GM21737 (cell line): ENCODE measurements around the gene CERS6.
"Not testable (repeated sequence)": the region's sequence is repeated elsewhere in the genome, so short reads cannot be mapped to it uniquely, and the experiment has no call there.

Source experiments
- ATAC-seq: cut with Tn5 transposase; IDR thresholded peaks from one replicate; pipeline ENCODE4 v1.9.1; 2021; ENCODE audit warnings: mild to moderate bottlenecking, moderate library complexity; ENCODE audit not compliant: unreplicated experiment

The CERS6 gene

GRCh38 chr2:168753765-168754329 lies 297.8 kb downstream of the CERS6 start:
- no peak for ATAC-seq

DNA sequence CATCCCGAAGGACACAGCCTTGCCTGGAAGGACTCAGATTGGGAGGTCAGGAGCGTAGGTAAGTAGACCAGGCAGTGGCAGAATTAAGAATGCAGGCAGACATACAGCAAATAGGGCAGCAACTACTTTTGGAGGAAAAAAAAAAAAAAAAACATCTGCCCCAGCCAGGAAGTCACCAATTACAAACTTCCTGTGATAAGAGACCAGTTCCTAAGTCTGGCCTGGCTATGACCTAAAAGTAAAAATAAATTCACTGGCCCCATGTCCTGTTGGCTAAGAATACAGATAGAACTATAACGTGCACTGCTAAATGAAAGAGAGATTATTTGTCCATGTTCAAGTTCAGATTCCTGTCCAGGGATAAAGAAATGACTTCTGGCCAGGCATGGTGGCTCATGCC lies 301.2 kb downstream of the CERS6 start:
- no peak for ATAC-seq

DNA sequence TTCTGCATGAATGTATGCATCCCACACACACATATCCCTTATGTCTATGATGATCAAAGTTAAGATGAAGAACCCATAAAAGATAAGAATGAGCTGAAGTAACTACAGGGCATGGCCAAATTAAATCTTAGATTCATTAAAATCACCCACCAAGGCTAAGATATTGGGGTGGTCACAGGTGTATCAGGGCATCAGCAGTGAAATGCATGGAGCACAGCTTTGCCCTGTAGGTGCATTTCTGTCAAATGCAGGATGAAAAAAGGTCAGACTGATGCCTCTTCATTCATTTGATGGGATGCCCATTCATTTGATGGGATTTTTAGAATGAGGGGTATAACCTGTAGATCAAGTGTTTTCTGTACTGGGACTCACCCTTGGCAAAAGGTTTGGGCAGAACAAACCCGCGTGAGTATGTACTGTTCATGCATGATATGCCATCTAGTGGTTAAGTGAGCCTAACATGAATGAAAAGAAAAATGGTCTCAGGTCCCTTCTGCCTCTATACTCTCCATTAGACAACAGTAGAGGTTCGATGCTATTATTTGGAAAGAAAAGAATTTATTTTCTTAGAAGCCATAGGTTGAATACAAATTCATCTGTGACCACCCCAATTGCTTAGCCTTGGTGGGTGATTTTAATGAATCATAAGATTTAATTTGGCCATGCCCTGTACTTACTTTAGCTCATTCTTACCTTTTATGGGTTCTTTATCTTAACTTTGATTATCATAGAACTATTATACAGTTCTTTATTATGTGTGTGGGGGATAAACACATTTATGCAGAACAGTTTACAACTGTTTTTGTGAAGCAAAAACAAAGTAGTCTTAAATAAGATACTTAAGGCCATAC lies 303.1 kb downstream of the CERS6 start:
- ATAC-seq: peak; percentile 55

GRCh38 chr2:168765401-168765800 lies 309.3 kb downstream of the CERS6 start:
- ATAC-seq: no peak

- ATAC-seq: no peak
Measured at GRCh38 chr2:168766600-168766999, 310.5 kb downstream of the CERS6 start.

- ATAC-seq: no peak
Measured at GRCh38 chr2:168767258-168767657, 311.2 kb downstream of the CERS6 start.

DNA sequence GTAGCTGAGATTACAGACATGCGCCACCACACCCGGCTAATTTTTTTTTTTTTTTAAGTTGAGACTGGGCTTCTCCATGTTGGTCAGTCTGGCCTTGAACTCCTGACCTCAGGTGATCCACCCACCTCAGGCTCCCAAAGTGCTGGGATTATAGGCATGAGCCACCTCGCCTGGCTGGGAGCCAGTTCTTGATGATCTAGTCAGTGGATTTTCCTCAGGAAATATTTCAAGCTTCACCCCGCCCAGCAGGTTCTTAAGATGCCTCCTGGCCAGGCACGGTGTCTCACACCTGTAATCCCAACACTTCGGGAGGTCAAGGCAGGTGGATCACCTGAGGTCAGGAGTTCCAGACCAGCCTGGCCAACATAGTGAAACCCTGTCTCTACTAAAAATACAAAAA lies 312.3 kb downstream of the CERS6 start:
- not testable (repeated sequence) for ATAC-seq

GRCh38 chr2:168770796-168771195 lies 314.7 kb downstream of the CERS6 start:
- ATAC-seq: no peak

DNA sequence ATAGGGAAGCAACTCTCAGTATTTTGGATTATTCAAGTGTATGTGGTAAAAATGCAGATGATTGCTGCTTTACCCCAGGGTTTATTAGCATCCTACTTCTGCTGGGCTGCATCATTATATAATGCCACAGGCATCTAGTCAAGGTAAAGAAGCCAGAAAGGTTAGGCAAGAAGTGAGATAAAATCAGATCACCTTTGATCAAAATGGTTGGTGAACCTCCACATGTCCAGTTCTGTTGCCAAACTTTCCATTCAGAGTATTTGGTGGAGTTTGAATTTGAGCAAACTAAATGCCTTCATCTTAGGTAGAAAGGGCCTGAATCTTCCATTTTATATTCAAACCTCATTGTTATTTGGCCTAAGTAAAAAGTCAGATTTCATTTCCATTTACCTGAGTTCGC lies 316.6 kb downstream of the CERS6 start:
- no peak for ATAC-seq

DNA sequence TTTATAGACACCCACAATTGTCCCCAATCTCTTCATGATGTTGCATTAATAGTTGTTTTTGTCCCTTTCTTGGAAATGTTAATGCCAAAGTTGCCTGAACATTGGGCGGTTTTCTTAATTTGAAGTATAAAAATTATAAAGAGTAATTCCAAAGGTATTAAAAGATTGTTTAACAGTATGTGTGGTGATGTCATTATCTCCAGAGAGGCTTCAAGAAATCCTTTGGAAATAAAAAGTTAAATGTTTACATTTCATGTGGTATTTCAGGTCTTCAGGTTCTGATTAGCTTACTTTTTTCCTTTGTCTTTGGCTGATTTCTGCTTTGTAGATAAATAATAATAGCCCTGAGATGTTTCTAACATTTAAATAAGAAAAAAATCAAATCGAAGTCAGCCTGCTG lies 317.1 kb downstream of the CERS6 start:
- no peak for ATAC-seq

DNA sequence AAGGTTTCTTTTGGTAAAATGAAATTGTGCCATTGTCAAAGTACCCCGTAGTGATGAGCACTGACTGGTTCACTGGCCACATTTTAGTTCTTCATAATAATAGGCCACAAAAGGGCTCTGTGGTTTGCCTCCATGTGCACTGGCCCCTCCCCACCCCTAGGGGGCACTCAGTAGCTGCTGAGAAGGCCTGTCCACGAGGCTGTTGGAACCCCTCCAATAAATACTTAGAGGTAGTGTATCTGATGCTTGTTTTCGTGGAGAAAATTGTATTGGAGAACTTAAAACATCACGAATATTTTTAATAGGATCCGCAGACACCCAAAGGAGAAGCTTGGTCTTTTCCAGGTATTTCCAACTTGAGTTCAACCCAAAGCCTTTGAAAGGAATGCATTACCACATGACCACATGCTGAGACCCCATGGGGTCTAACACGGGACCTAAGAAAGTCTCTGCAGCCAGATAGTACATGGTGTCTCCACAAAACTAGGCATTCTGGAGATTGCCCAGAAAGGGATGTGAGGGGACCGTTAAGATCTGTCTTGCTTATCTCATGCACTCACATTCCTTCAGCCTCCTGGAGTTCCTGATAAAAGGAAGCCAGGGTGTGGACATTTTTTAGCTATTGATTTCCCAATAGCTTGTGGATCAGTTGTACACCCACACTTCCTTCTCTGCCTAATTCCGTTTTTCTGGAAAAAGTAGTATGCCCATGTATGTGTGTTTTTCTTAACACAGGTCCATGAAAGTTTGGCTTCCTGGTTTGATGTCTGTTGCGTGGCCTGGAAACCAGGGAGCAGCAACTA lies 317.8 kb downstream of the CERS6 start:
- ATAC-seq: no peak

DNA sequence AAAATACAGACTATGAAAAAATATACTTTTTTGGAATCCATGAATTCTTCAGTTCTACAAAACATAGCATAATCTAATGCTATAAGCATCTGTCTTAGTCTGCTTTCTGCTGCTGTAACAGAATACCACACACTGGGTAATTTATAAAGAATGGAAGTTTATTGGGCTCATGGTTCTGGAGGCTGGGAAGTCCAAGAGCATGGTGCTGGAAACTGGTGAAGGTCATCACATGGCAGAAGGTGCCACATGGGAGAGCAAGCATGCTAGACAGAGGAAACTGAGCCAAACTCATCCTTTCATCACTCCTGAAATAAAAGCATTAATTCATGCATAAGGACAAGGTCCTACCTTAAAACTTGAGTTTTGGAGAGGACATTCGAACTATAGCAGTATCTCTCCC lies 319.8 kb downstream of the CERS6 start:
- ATAC-seq: no peak

GRCh38 chr2:168780669-168781071 lies 324.6 kb downstream of the CERS6 start:
- no peak for ATAC-seq

DNA sequence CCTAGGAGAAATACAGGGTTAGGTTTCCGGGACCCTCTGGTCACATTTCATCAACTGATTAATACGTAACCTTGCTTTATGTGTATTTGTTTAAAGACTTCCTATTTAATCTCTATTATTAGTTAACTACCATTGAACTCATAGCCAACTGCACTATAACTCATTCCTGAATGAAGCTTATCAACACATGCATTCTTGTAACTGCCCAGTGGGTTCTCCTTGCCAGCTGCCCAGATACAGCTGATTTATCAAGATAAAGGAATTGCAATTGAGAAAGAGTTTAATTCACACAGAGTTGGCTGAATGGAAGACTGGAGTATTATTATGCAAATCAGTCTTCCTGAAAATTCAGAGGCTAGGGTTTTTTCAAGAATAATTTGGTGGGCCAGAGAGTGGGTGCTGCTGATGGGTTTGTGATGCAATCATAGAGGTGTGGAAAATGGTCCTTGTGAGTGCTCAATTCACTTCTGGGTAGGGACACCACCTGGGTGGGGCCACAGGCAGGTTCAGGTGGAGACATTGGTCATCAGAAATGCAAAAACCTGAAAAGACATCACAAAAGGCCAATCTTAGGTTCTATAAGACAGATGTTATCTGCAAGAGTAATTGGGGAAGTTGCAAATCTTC lies 325.2 kb downstream of the CERS6 start:
- ATAC-seq: no peak

GRCh38 chr2:168782271-168782670 lies 326.2 kb downstream of the CERS6 start:
- no peak for ATAC-seq

- no peak for ATAC-seq
Measured at GRCh38 chr2:168784993-168785392, 328.9 kb downstream of the CERS6 start.

DNA sequence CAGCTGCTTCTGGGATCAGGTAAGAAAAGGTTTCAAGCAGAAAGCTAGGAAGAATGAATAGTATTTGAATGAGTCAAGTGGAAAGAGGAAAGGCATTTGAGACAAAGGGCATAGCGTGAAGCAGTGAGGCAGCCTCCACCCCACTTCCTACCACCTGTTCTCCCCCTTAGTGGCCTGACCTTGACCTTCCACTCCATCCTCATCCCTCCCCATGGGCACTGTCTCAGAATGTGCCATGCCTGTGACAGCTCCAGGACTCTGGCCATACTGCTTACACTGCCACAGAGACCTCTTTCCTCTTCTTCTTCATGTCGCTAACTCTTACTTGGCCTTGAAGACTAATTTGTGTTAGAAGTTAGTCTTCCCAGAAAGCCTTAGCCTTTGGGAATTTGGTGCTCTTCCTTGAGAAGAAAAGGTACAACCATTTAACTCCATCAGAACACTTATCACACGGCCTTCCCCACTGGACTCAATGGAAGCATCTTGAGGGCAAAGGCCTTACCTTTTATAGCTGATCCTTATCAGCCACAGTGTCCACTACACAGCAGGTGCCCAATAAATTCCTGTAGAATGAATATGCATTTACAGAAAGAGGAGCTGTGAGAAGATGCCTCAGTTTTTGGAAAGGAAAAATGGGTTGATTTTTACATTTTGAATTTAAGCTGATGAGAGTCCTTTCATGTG lies 331.2 kb downstream of the CERS6 start:
- ATAC-seq: no peak

DNA sequence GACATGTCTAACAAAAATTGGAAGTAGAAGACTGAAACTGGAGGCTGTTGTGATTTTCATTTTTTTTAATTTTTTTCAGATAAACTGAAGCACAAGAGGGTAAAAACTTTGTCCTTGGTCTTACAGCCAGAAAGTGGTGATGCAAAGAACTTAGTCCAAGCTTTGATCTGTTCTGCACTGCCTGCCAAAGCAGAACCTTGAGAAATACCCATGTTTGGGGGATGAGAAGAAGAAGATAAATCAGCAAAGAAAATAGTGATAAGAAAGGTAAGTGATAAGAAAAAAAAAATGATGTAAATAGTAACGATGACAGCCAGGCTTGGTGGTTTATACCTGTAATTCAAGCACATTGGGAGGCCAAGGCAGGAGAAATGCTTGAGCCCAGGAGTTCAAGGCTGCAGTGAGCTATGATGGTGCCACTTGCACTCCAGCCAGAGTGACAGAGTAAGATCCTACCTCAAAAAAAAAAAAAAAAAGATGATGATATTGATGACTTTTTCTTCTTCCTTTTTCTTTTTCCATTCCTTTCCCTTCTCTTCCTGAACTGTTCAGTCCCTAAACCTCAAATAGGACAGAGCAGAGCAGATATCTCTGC lies 331.8 kb downstream of the CERS6 start:
- ATAC-seq: no peak

DNA sequence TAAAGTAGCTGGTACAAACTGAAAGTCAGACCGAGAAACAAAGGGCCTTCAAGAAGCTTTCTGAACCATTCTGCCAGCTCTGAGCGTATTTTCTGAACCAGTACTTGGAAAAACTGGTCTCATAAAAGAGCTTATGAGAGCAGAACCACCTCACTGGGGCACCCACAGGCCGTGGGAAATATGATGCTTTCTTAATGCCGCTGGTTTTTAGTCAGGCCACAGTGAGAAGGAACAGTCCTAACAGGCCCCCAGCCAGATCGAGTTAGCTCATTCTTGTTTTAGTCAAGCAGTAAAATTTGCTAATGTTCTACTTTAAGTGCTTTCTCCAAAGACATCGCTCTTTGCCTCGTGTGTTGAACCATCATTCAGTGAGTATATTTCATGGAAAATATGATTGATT lies 333.7 kb downstream of the CERS6 start:
- no peak for ATAC-seq

- ATAC-seq: no peak
Measured at GRCh38 chr2:168790226-168790902, 334.3 kb downstream of the CERS6 start.
